CD4-positive, CD25-positive, alpha-beta regulatory T cell (primary cell): ENCODE results near the gene ACADVL. TPM values are rescaled to one million over a fixed set of nuclear protein-coding genes. Genes with fewer than 3 reads are reported as not detected.
A peak's percentile ranks its signal among the peaks of the same experiment; 100 is the strongest.
"Not testable (repeated sequence)": the region's sequence is repeated elsewhere in the genome, so short reads cannot be mapped to it uniquely, and the experiment has no call there.

ENCODE experiments used
- ATAC-seq, 2 donors: fragments of 150-1000 bp; cut with Tn5 transposase; one replicate each; pipeline ENCODE4 v1.10.0; 2021; ENCODE audit warnings: low read depth in 2 of 2, moderate number of reproducible peaks in 2 of 2, moderate library complexity in 1 of 2
- DNase-seq, 3 donors: peaks; one replicate each; pipeline versions ENCODE4 v3.0.0 to v3.0.0-alpha.2; 2012 to 2022; ENCODE audit warnings: mixed read lengths in 1 of 3
- H3K27ac ChIP-seq: one replicate; pipeline ENCODE4 v1.7.0; 2013; ENCODE audit warnings: mild to moderate bottlenecking, low read length; ENCODE audit not compliant: insufficient read depth, poor library complexity, severe bottlenecking
- H3K27me3 ChIP-seq: one replicate; pipeline ENCODE4 v1.7.0; 2013; ENCODE audit warnings: low read length; ENCODE audit not compliant: control insufficient read depth, insufficient read depth
- H3K36me3 ChIP-seq: one replicate; pipeline ENCODE4 v1.7.0; 2013; ENCODE audit warnings: mild to moderate bottlenecking, low read length, moderate library complexity; ENCODE audit not compliant: control insufficient read depth, insufficient read depth
- H3K4me1 ChIP-seq: 2 replicates; pipeline ENCODE4 v1.7.0; 2013; ENCODE audit warnings: mild to moderate bottlenecking, low read length; ENCODE audit not compliant: insufficient read depth, control insufficient read depth, poor library complexity, severe bottlenecking
- H3K4me3 ChIP-seq: one replicate; pipeline ENCODE4 v1.7.0; 2013; ENCODE audit warnings: low read depth, mild to moderate bottlenecking, low read length, moderate library complexity
- H3K9me3 ChIP-seq, 2 experiments: 1 replicate in 1 of 2; 2 replicates in 1 of 2; pipeline ENCODE4 v1.7.0; 2013; ENCODE audit warnings: low read length in 2 of 2, mild to moderate bottlenecking in 1 of 2, moderate library complexity in 1 of 2; ENCODE audit not compliant: control insufficient read depth in 2 of 2
- H3K27ac Mint-ChIP-seq, 3 donors: one replicate each; pipeline ENCODE4 v1.8.0; 2020 to 2022; ENCODE audit warnings: mild to moderate bottlenecking in 3 of 3, mixed read lengths in 3 of 3, moderate library complexity in 2 of 3
- H3K27me3 Mint-ChIP-seq: one replicate; pipeline ENCODE4 v1.8.0; 2022; ENCODE audit warnings: mild to moderate bottlenecking, mixed read lengths
- H3K36me3 Mint-ChIP-seq: one replicate; pipeline ENCODE4 v1.8.0; 2020; ENCODE audit warnings: mixed read lengths
- H3K4me1 Mint-ChIP-seq, 4 donors: one replicate each; pipeline ENCODE4 v1.8.0; 2020 to 2022; ENCODE audit warnings: mixed read lengths in 4 of 4, mild to moderate bottlenecking in 1 of 4
- H3K4me3 Mint-ChIP-seq, 4 donors: one replicate each; pipeline ENCODE4 v1.8.0; 2020 to 2022; ENCODE audit warnings: mild to moderate bottlenecking in 4 of 4, mixed read lengths in 4 of 4, moderate library complexity in 3 of 4
- H3K9me3 Mint-ChIP-seq, 7 donors: one replicate each; pipeline ENCODE4 v1.8.0; 2020 to 2022; ENCODE audit warnings: mixed read lengths in 7 of 7, mild to moderate bottlenecking in 3 of 7, moderate library complexity in 2 of 7
- polyA plus RNA-seq, 4 donors: library from polyadenylated mRNA; unstranded; fragments of 300-500 nt; fragmentation: Illumina TruSeq; gene quantifications; one replicate each; pipeline ENCODE4 v1.2.3, GENCODE V29; 2021
- total RNA-seq: library from RNA; stranded (reverse); gene quantifications from one replicate; pipeline ENCODE4 v1.2.3, GENCODE V29; 2022

ACADVL gene
- 277 TPM for total RNA-seq
- 10 to 100 TPM; 73.6 to 92.3 (median 84.9) TPM for polyA plus RNA-seq

DNA sequence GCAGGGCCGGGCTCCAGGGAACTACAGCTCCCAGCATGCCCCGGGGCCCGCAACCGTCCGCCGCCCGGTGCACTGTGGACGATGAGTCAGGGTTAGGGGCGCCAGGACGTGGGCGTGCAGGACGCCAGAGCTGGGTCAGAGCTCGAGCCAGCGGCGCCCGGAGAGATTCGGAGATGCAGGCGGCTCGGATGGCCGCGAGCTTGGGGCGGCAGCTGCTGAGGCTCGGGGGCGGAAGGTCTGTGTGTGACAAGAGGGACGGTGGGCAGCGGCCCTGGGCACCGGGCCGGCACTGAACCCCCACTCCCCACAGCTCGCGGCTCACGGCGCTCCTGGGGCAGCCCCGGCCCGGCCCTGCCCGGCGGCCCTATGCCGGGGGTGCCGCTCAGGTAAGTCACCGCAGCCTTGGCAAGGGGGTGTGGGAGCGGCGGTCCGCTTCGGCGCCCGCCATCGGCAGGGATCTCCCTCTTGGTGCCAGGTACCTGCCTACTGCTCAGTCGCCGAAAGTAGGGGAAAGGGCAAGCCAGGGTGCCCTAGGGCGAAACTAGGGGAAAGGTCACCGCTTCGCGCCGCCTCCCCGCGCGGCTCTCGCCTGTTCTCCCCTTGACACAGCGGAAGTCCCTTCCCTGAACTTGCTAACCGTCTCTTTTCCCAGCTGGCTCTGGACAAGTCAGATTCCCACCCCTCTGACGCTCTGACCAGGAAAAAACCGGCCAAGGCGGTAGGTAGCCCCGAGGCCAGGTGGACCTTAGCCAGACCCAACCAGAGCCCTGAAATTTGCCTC lies at the start of gene ACADVL, which contains the start of gene DLG4:
Gene ACADVL (plus strand): TSS at position 127 of the 781 bp plus-strand sequence. CDS start 47 bp downstream, at position 174.
Gene DLG4 (minus strand): TSS at position 25 of the 781 bp plus-strand sequence.
- peak within 1 kb of the TSS; percentile 75 for H3K4me3 ChIP-seq
- peaks cover 0 to 58% (median 29%) of the 10 kb centered on the region in 4 donors for H3K4me1 Mint-ChIP-seq

DNA sequence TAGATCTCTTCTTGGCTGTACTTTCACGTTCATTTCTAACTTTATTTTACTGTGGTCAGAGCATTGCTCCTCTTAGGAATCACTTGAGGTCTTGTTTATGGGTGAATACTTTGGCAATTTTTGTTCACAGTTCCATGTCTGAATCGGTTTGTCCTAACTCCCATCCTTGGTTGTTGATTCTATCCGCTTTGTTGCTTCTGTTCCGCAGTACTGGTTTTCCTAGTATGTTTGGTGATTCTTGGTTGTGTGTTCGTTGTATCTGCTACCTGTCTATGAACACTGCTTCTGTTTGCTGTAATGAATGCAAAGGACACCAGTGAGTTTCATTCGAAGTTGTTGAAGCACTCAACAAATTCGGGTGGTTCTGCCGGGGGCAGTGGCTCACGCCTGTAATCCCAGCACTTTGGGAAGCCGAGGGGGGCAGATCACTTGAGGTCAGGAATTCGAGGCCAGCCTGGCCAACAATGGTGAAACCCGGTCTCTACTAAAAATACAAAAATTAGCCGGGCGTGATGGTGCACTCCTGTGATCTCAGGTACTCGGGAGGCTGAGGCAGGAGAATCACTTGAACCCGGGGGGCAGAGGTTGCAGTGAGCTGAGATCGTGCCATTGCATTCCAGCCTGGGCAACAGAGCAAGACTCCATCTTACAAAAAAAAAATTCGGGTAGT lies 47.1 kb upstream of the ACADVL start:
- H3K27ac ChIP-seq, ATAC-seq, H3K4me3 ChIP-seq, H3K4me3 Mint-ChIP-seq, H3K27ac Mint-ChIP-seq, H3K36me3 ChIP-seq, H3K36me3 Mint-ChIP-seq, H3K4me1 Mint-ChIP-seq, DNase-seq: not testable (repeated sequence)
- peaks cover 15% of the 10 kb centered on the region for H3K4me1 ChIP-seq
- H3K9me3 Mint-ChIP-seq, result peaks cover 0 to 16% (median 3%) of the 10 kb centered on the region in 7 donors
- H3K9me3 ChIP-seq, result peaks cover 2 to 13% of the 10 kb centered on the region in 2 experiments
- H3K27me3 Mint-ChIP-seq, result peaks cover 12% of the 10 kb centered on the region
- H3K27me3 ChIP-seq, result peaks cover 18% of the 10 kb centered on the region

More for the DNA sequence above, at the start of gene ACADVL, which contains the start of gene DLG4:
- peaks cover 9% of the 10 kb centered on the region for H3K36me3 Mint-ChIP-seq
- H3K27ac Mint-ChIP-seq, result peak within 1 kb of the TSS; percentile 91 to 97 (median 97)
- H3K27me3 Mint-ChIP-seq, result no peaks in the 10 kb centered on the region
- peak; percentile 74 to 77 for ATAC-seq
- DNase-seq, result peak; percentile 59 to 82 (median 65)
- peak within 1 kb of the TSS; percentile 89 to 96 (median 94) for H3K4me3 Mint-ChIP-seq
- Histone ChIP-seq H3K27ac (peak within 1 kb of the TSS; percentile 83), H3K4me1 (peaks cover 53% of the 10 kb centered on the region), H3K9me3 (no peaks in the 10 kb centered on the region), H3K36me3 (peaks cover 23% of the 10 kb centered on the region), H3K27me3 (no peaks in the 10 kb centered on the region)
- no peaks in the 10 kb centered on the region for H3K9me3 Mint-ChIP-seq

DNA sequence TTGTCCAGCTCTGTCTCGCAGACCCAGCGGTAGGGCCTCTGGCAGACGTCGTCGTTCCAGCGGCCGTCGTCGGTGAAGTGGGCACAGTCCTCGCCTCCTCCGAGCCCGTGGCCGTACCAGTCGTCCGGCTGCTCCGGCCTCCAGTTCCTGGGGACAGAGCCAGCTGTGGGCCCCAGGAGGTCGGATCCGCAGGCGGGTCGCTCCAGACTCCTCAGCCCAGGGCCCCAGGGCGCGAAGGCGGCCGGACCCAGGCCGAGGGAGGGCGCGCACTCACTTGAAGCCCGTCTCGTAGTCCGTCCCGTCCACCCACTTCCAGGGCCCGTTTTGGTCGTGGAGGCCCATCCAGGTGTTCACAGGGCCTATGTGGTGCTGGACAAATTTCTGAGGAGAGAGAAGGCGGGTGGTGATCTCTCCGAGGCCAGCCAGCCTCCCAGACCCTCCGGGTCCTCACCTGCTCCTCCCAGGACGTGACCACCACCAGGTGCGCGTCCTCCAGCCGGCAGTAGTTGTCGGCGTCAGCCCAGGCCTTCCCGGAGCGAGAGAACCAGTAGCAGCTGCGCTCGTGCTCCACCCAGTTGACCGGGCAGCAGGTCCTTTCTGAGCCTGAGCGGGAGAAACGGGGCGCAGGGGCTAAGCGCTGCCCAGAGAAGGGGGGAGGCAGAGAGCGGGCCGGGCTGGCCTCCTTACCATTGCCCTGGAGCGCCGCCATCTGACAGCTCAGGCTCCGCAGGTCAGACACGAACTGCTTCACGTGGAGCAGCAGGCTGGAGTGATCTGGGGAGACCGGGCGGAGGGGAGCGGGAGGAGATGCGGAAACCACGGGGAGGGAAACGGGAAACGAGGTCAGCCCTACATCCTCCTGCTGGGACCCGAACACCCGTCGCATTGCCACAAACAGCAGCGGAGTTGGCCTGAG lies 45.8 kb upstream of the ACADVL start:
- Mint-ChIP-seq H3K27me3 (peaks cover 17% of the 10 kb centered on the region), H3K27ac (no peak overlapping the region), H3K4me3 (no peak overlapping the region), H3K4me1 (peaks cover 0 to 12% (median 4%) of the 10 kb centered on the region in 4 donors), H3K9me3 (peaks cover 0 to 11% (median 3%) of the 10 kb centered on the region in 7 donors), H3K36me3 (no peaks in the 10 kb centered on the region)
- DNase-seq (peak; percentile 16 to 57 (median 41)), ATAC-seq (peak; percentile 43 to 48)
- H3K4me3 ChIP-seq, result no peak overlapping the region
- peaks cover 2 to 12% of the 10 kb centered on the region in 2 experiments for H3K9me3 ChIP-seq
- H3K27me3 ChIP-seq, result peaks cover 18% of the 10 kb centered on the region
- no peaks in the 10 kb centered on the region for H3K36me3 ChIP-seq
- H3K4me1 ChIP-seq, result peaks cover 20% of the 10 kb centered on the region
- no peak overlapping the region for H3K27ac ChIP-seq

DNA sequence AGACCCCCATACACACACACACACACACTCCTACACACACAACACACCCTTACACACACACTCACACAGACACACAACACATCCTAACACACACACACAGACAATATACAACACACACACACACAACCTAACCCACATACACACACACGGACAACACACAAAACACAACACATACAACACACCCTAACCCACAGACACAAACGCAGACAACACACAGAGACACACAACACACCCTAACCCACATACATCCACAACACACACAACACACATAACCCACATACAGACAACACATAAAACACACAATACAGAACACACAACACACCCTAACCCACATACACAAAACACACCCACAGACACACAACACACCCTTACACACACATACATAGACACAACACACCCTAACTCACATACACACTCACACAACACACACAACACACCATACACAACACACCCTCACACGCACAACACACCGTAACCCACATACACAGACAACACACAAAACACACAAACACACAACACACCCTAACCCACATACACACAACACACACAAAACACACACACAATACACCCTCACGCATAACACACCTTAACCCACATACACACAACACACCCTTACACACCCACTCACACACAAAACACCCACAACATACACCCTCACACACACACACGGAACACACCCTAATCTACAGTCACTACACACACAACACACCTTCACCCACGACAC lies 45.0 kb upstream of the ACADVL start:
- Histone ChIP-seq H3K36me3 (no peaks in the 10 kb centered on the region), H3K4me1 (peaks cover 20% of the 10 kb centered on the region), H3K27me3 (peaks cover 18% of the 10 kb centered on the region), H3K27ac (no peak overlapping the region), H3K4me3 (no peak overlapping the region), H3K9me3 (peaks cover 0 to 5% of the 10 kb centered on the region in 2 experiments)
- DNase-seq, result no peak
- H3K4me1 Mint-ChIP-seq, result peaks cover 0 to 12% (median 4%) of the 10 kb centered on the region in 4 donors
- no peaks in the 10 kb centered on the region for H3K36me3 Mint-ChIP-seq
- no peak overlapping the region for H3K27ac Mint-ChIP-seq
- peaks cover 17% of the 10 kb centered on the region for H3K27me3 Mint-ChIP-seq
- H3K9me3 Mint-ChIP-seq, result peaks cover 0 to 5% (median 1%) of the 10 kb centered on the region in 7 donors
- ATAC-seq, result no peak
- H3K4me3 Mint-ChIP-seq, result no peak overlapping the region

DNA sequence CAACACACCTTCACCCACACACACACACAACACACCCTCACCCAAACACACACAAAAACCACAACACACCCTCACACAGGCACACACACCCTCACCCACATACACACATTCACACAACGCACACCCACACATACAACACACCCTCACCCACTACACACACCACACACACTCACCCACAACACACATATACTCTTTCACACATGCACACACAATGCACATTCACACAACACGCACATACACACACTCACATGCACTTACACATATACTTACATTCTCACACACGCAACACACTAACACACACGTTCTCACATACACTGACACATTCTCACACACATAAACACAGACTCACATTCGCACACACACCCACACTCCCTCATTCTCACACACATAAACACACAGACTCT lies 44.4 kb upstream of the ACADVL start:
- peaks cover 17% of the 10 kb centered on the region for H3K27me3 Mint-ChIP-seq
- H3K36me3 ChIP-seq, result no peaks in the 10 kb centered on the region
- H3K4me1 Mint-ChIP-seq, result peaks cover 0 to 12% (median 4%) of the 10 kb centered on the region in 4 donors
- peaks cover 20% of the 10 kb centered on the region for H3K4me1 ChIP-seq
- no peak overlapping the region for H3K27ac ChIP-seq
- peaks cover 0 to 2% of the 10 kb centered on the region in 2 experiments for H3K9me3 ChIP-seq
- no peak overlapping the region for H3K27ac Mint-ChIP-seq
- no peak overlapping the region for H3K4me3 ChIP-seq
- no peak for DNase-seq
- no peak overlapping the region for H3K4me3 Mint-ChIP-seq
- peaks cover 0 to 3% (median 0%) of the 10 kb centered on the region in 7 donors for H3K9me3 Mint-ChIP-seq
- no peaks in the 10 kb centered on the region for H3K36me3 Mint-ChIP-seq
- peaks cover 18% of the 10 kb centered on the region for H3K27me3 ChIP-seq
- ATAC-seq, result no peak

DNA sequence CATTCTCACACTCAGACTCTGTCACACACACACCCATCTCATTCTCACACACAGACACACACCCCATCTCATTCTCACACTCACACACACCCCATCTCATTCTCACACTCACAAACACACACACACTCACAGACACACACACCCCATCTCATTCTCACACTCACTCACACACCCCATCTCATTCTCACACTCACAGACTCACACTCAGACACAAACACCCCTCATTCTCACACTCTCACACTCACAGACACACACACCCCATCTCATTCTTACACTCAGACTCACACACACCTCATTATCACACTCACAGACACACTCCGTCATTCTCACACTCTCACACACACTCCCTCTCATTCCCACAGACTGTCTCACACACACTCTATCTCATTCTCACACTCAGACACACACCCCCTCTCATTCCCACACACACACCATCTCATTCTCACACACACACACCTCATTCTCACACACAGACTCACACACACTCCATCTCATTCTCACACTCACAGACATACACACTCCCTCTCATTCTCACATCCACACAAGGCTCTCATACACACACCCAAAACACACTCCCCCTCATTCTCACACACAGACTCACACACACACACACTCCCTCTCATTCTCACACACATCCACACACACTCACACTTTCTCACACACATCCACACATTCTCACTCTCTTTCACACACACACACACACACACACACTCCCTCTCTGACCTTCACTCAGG lies 43.5 kb upstream of the ACADVL start:
- H3K27me3 ChIP-seq, result peaks cover 18% of the 10 kb centered on the region
- no peak for ATAC-seq
- no peak overlapping the region for H3K4me3 Mint-ChIP-seq

More for the DNA sequence above, 43.5 kb upstream of the ACADVL start:
- Histone ChIP-seq H3K36me3 (no peaks in the 10 kb centered on the region), H3K27ac (no peak overlapping the region), H3K9me3 (no peaks in the 10 kb centered on the region), H3K4me3 (no peak overlapping the region), H3K4me1 (peaks cover 20% of the 10 kb centered on the region)
- Mint-ChIP-seq H3K9me3 (no peaks in the 10 kb centered on the region), H3K27ac (no peak overlapping the region), H3K4me1 (peaks cover 0 to 12% (median 4%) of the 10 kb centered on the region in 4 donors), H3K27me3 (peaks cover 17% of the 10 kb centered on the region), H3K36me3 (no peaks in the 10 kb centered on the region)
- DNase-seq, result no peak
